Stimulated activated CD8-positive, alpha-beta memory T cell treated with anti-CD3 and anti-CD28 coated beads, Interleukin-15, amount 100 ng/mL, for 48 hours (primary cell): ENCODE results near the gene ZSWIM6.

ENCODE experiments used
- DNase-seq, 2 donors: peaks; one replicate each; pipeline ENCODE4 v3.0.0-alpha.2; 2020; ENCODE audit warnings: low read depth in 2 of 2

The ZSWIM6 gene

DNA sequence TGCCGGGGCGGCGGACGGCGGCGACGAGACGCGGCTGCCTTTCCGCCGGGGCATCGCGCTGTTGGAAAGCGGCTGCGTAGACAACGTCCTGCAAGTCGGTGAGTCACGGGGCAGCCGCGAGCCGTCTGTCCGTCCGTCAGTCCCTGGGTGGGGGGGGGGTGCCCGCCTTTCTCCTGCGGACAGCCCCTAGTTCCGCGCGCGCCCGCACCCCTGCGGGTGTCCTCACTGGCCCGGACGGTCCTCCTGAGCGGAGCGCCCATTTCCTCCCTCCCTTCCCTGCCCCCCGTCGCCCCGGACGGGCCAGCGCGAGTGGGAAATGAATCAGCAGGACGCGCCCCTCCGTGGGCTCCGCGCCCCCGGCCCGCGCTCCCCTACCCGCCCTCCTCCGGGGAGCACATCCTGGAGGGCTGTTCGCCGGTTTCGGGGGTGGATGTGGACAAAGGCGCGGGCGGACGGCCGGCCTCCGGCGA is 828 bp downstream of the ZSWIM6 start:
- DNase-seq = peak in 1 of 2 donors; percentile 10

DNA sequence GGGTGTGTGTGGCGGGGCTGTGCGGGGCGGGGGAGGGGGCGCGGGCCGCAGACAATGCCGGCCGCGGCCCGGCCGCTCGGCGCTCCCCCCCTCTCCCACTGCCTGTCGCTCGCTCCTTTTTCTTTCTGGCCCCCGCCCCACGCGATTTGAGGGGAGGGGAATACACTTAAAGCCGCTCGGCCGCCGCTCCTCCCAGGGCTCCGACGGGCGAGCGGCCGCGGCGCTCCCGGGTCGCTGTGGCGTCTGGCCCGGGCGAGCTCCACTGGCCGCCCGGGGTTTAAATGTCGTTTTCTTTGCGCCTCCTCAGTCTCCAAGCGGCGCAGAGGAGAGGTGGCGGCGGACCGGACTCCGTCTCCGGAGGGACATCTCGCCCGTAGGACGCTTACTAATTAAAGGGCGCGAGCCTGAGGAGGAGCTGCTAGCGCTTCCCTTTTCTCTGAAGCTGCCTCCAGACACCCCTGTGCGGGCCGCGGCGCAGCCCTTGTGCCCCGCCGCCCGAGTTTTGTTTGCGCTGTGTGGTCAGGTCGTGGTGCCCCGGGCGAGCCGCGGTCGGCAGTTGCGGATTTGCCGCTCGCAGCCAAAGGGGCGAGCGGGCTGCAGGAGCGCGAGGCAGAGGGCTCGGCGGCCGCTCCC is 1.4 kb downstream of the ZSWIM6 start:
- peak in 1 of 2 donors; percentile 13 for DNase-seq

DNA sequence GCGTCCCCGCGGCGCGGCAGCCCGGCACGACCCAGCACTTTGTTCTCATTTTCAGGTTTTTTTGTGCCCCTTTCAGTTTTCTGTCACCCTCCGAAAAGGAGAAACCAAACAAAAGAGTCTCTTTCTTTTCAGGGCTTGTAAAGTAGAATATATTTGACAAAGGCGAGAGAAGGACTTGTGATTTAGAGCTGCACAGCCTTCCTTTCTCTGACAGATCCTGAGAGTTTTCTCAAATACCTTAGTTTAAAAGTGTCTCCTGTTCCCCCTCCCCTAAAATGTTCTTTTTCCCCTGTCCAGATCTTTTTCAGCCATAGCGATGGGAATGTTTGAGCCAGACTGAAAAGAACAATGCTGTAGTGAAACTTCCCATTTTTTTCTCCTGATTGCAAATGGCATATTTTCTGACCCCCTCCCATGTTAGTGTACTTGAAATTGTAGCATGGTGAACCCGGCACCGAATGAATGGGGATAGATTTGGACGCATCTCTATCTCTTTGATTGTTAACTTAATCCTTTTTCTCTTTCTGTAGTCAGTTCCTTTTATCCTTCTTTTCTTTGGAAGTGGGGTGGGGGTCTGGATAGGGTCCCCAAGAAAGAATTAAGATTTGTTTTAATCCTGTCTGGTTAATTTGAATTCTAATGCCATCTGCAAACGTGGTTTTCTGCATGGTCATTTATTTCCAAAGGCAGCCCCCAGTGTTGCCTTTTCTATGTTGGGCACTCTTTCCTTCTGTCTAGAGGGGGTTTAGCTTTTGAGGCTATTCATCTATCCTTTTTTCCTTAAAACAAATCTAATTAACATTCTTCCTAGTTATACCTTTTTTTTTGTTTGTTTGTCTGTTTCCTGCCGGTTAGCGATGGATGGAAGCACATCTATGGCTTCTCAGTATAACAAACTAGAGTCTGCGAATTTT is 2.2 kb downstream of the ZSWIM6 start:
- no peak for DNase-seq

DNA sequence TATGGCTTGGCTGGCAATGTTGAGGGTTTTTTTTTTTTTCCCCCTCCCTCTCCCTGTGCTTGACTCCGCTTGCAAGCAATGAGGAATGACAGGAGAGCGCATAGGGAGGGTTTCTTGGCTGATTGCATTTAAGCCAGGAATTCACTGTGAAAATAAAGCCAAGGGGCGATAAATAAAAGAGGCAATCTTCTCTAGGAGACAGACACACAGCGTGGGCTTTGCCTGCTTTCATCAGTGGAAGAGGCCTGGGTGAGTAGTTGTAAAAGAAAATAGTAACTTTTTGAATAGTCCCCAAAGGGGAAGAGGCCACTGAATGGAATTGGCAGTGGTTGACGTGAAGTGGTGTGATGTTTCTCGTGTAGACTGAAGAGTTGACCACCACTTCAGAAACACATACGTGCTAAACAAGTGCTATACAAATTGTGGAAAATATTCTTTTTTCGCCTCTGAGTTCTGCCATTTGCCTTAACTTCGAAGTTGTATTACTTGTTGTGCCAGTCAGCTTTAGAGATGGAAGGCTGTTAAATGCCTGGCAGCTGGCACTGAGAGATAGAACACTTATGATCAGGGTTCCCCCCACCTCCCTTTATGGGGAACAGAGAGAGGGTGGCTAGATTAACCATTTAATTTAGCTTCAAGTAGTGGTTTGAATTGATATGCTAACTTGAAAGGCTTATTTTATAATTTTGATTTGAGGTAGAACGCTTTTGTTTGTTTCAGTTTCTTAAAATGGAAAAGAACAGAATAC is 3.0 kb downstream of the ZSWIM6 start:
- no peak for DNase-seq

DNA sequence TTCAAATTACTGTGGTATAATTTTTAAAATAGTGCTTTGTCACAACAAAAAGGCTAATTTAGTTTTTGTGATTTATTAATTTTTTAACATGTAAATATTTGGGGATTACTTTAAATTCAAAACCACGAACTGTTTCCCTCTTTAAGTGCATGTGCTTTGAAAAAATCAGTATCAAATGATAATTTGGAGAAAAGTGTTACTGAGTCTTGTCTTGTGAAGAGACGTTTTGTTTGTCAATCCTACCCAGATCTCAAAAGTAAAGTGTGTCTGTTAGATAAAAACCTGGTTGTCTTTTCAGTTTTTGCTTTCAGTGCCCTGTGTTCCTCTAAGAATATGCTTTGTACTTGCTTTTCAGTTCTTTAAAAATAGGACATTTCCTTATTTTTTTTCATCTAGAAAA is 7.7 kb downstream of the ZSWIM6 start:
- DNase-seq = no peak

DNA sequence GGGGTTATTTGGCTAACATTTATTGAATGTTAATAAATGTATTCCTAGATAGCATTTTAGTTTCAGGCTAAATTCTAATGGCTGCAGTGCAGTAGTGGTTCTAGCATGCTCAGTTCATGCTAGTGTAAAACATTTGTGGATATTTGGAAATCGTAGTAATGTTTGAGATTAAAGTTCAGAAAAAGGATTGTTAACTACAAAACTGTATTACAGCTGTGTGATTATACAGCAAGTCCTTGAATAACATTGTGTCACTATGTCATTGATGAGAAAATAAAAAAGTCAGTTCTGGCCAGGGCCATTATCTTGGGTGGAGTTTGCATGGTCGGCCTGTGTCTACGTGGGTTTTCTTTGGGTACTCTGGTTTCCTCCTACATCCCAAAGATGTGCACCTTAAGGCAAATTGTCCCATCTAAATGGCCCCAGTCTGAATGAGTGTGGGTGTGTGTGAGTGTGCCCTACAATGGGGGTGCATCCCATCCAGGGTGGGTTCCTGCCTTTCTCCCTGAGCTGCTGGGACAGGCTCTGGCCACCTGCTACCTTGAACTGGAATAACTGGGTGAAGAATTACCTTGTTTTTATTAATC is 8.8 kb downstream of the ZSWIM6 start:
- no peak for DNase-seq

DNA sequence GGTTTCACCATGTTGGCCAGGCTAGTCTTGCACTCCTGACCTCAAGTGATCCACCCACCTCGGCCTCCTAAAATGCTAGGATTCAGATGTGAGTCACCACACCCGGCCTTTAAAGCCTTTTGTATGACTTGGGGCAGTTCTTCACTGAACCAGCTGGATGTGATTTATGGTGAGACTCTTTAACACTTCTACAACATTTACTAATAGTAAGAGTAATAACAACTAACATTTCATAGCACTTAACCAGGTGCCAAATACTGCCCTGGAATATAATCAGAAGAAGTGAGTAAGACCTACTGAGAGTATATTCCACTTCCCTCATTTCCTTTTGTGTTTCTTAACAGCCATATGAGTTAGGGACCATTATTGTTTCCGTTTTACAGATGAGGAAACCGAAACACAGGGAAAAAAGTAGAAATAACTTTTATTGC is 10.0 kb downstream of the ZSWIM6 start:
- peak in 1 of 2 donors; percentile 14 for DNase-seq

DNA sequence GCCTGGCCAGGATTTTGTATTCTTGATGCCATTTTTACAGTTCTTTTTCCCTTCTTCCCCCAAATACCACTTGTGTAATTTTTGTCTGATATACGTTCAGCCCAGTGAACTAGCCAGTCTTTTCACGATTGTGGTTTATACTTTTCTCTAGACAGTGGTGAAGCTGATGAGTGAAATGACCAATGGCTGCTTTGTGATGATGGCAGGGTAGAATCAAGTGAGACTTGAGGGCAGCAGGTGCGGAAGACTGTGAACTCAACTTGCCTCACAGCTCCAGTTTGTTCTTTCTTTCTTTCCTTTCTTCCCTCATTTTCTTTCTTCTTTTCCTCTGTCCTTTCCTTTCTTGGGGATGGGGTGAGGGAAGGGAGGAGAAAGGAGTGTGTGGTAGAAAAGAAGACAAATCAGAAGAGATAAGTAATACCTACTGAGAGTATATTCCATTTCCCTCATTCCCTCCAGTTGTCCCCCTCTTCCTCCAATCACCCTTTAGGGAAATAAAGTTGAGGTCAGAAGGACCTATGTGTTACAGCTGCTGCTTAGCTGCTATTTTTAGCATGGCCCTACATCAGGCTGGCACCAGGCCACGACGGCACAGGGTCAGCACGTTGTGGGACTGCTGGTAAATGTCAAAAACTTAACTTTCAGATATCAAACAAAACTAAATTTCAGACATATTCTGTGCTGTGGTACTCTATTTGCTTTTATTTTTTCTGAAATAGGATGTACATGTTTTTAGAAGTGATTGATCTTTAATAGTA is 12.3 kb downstream of the ZSWIM6 start:
- no peak for DNase-seq

DNA sequence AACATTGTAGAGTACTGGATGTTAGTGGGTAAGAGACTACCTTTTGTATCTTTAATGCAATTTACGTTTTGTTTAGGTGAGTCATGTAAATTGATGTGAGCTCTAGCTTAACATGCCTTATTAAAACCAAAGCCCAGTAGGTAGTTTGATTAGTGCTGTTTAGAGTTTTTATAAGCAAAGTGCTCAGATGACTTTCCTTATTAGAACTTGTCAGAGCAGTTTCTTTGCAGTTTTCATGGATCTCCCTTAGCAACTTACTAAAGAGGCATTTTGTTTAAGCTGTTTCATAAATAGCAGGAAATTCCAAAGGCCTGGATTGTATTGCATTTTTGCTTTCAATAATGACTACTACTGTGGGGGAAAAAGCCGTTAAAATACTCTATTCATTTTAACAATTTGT is 14.5 kb downstream of the ZSWIM6 start:
- DNase-seq = no peak

DNA sequence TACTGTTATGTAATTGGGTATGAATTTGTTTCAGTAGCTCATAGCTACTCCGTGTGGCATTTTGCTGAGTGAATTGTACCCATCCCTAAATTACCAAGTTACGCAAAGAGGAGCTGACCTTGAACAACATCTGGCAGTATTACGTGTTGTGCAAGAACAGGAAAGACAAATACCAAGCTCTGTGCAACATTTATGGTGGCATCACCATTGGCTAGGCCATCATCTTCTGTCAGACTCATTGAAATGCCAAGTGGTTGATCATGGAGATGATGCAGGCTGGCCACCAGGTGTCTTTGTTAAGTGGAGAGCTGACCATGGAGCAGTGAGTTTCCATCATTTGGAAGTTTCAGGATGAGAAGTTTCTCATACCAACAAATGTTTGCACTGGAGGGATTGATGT is 15.0 kb downstream of the ZSWIM6 start:
- no peak for DNase-seq

DNA sequence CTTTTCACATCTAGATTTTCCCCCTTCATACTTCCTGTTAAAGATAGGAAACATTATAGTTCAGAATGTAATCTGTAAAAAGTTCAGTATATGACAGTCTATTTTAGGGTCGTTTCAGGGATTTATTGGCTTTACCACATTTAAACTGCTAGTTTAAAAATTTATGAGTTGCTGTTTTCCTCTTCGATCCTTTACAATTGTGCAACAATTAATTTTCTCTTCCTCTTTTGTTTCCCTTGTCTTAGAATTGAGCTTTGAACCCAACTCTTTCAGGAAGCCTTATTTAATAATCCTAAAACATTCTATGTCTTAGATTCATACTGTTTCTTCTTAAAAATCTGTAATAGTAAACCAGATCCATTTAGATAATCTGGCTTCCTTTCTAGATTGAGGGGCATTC is 16.4 kb downstream of the ZSWIM6 start:
- DNase-seq = no peak

DNA sequence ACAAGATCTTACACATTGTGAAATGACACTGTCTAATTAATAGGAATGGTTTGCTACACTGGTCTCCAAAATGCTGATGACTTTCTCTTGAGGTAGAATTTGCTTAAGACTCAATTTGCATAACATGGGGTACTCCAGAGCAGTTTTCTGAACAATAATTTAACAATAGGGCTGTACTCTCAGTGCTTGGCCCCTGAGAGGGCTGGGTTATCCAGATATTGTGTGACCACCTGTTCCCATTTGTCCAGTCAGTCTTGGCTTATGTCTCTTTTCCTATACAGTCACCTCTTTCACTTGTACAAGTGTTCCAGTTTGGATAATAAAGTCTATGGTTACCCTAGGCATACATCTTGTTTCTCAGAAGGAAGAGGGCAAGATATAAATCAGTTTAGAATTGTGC is 17.9 kb downstream of the ZSWIM6 start:
- DNase-seq = no peak

DNA sequence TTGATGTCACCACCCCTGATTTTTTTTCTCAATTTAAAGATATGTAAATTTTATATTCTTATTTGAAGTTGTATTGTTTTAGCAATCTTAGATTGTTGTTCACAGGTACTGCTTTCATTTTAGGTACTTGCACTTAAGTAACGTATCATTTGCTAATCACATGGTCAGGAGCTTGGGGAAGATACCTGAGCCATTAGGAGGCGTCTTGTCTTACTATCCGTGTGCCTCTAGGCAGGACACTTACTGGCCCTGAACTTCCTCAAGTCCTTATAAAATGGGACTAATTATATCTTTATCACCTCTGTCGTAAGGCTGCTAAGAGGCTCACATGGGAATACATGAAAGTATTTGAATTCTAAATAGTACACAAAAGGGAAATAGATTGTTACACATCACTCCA is 18.5 kb downstream of the ZSWIM6 start:
- DNase-seq = no peak

DNA sequence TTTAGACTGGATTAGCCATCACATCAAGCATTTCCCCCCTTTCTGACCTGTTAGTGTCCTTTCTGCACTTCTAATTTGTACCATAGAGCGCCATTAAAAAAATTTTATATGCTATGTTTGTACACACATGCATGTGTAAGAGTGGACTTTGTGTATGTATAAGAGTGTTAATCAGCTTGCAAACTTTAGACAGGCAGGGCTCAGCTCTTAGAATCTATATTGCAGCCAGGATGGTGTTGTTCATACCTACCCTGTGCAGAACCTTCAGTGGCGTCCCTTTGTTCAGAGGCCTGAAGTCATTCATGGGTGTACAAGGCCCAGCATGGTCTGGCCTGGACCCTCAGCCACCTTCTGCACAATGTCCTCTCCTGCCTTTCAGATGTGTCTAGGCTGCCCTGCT is 19.7 kb downstream of the ZSWIM6 start:
- no peak for DNase-seq

DNA sequence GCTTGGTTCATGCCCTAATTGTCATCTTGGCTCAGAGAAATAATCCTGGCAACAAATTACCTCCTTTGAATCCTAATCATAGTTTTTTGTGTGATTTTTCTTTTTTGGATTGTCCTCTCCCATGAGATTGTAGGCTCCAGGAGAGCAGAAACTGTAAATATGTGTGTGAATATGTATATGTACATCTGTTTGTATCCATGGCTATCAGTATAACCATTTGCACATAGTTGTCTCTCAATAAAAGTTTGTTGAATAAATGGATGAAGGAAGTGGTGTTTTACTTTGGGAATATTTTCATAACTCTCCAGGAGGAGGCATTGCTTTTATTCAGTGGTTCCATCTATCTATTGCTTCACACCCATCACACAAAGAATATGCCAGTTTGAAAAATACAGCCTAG is 20.1 kb downstream of the ZSWIM6 start:
- no peak for DNase-seq

DNA sequence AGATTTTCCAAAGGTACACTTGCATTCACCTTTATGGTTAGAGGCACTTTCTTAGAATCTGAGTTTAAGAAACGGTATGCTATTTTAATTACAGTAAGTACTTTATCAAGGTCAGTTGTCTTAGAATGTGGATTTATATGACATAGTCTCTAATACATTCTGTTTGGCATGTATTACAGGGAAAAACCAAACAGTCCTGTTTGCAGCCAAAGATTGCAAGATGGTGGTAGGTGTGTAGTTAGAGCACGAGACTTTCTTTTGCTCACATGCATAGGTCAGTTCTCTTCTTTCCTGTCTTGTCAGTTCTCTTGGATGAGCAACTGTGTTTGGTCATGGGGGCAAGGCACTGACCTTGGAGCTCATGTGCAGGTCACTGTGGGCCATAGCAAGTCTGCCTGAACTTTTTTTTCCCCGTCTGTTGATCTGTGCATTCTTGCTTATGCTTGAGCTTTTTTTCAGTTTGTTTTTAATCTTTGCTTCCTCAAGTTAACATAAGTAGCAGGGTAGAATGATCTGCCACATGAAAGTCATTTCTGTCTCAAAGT is 20.6 kb downstream of the ZSWIM6 start:
- no peak for DNase-seq

DNA sequence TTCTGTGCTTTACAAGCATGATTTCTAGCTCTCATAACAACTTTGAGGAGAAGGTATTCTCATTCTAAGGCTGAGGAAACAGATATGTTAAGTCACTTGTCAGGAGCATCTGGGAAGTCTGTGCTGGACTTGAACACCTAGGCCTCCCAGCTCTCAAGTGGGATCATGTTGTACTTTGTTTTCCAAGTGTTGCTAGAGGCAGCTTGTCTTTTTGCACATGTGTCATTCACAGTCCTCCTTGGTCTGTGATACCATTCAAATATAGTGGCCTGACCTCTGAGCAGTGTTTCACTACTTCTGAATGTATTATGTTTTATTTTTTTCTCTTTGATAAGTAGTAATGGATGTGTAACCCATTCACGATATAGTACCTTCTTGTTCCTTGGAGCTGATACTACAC is 21.2 kb downstream of the ZSWIM6 start:
- no peak for DNase-seq

DNA sequence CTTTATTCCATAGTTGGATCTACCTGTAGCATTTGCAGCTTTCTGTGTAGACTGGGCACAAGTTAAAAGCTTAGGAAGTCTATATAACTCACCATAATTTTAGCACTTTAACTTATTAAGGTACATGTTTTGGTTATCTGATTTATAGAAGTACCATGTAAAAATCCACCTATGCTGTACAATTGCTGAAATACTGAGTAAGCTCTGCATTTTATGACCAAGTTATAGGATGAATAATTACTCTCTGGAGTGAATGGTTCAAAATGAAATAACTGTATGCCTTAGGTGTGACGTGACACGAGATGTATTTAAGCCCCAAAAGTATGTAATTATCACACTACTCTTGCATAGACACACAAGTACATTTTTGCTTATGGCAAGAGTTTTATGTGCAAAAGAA is 22.1 kb downstream of the ZSWIM6 start:
- DNase-seq = no peak

DNA sequence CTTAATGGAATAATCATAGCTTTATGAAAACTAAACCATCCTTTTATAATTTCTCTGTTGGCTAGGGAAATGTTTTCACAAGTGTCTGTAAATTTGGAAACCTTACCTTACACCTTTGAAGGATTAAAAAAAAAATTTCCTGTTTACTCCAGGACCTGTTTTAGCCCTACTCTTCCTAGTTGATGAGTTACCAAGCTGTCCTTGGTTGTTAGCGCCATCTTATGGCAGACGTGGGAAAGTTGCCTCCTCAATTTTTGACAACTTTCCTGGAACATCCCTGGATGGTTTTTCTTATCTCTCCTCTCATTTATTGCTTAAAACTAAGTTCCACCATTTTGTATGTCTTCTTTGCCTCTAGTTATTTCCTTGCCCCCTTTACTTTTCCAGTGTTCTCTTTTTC is 25.7 kb downstream of the ZSWIM6 start:
- DNase-seq = no peak

DNA sequence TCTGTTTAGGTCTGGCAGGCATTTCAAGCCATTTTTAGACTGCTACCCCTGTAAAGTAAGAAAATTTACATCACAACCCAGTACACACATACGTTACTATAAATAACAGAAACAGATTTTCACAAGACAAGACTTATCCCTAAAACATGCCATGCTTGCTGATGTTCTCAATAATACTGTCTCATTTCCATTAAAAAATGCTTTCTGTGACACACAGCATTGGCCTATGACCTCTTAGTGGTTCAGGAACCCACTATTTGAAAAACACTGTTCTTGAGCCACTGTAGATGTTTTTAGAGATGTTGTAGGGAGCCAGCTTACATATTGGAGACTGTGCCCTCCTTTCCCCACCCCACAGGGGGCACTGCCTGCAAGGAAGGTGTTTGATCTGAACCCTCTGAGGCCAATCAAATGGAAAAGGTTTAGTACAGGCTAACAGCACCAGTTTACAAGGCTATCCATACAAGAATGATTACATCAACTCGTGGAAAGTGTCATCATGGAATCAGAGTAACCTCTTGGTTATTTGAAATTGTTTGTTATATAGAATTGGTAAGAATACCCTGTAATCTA is 30.8 kb downstream of the ZSWIM6 start:
- no peak for DNase-seq
